ENCODE measurements around the gene WDR1.

DNA sequence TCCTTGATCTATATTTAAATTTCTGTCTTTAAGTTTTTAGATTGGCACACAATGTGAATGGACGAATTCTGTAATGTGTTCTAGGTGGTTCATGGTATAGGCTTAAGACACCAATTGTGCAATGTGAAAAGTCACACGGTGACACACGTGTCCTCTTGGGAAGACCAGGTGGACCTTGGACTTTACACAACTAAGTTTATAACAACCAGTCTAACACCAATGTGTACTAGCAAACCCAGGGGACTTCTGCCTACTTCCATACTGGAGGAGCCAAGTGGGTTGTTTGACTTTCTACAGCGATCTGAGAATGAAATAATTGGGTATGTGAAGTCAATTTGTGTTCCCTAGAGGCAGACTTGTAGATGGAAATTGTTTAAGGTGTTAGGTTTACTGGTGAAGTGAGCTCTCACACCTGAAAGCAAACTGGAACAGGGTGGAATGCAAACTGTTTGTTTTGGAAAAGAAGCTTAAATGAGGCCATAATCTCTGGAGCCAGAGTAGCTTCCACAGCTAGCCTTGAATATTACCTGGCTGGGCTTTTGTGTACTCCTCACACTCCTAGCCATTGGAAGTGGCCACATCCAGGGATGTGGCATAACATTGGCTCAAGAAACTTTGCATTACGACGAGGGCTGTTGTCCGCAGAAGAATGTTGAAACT lies 45.9 kb upstream of the WDR1 start:
- TF ChIP-seq POLR2A (IDR thresholded peaks at IDR 0.05), result no peak
- TF ChIP-seq, protein P1, sequence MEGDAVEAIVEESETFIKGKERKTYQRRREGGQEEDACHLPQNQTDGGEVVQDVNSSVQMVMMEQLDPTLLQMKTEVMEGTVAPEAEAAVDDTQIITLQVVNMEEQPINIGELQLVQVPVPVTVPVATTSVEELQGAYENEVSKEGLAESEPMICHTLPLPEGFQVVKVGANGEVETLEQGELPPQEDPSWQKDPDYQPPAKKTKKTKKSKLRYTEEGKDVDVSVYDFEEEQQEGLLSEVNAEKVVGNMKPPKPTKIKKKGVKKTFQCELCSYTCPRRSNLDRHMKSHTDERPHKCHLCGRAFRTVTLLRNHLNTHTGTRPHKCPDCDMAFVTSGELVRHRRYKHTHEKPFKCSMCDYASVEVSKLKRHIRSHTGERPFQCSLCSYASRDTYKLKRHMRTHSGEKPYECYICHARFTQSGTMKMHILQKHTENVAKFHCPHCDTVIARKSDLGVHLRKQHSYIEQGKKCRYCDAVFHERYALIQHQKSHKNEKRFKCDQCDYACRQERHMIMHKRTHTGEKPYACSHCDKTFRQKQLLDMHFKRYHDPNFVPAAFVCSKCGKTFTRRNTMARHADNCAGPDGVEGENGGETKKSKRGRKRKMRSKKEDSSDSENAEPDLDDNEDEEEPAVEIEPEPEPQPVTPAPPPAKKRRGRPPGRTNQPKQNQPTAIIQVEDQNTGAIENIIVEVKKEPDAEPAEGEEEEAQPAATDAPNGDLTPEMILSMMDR (IDR thresholded peaks at IDR 0.05), result no peak

All from testis (tissue), 2 donors.